IMR-90 (cell line): ENCODE results near the gene METTL17. TPM values are rescaled to one million over a fixed set of nuclear protein-coding genes. Genes with fewer than 3 reads are reported as not detected.

Source experiments
- ATAC-seq: fragments of 200-7000 bp; cut with Tn5 transposase; 2 replicates; pipeline ENCODE4 v1.9.1; 2020; ENCODE audit warnings: low read depth, mild to moderate bottlenecking, moderate library complexity
- BruUV-seq: library from RNA; stranded (reverse); fragments of 400-500 nt; replicated peaks from 2 replicates; lab custom pipeline; 2021; lab: Mats Ljungman, UMichigan
- CTCF ChIA-PET: fragments of 300-600 bp; formaldehyde crosslinking; extraction: SDS; loops from one replicate; lab custom pipeline; 2021; ENCODE audit warnings: antibody characterized with exemption; lab: Yijun Ruan, JAX
- POLR2A ChIA-PET: fragments of 300-600 bp; sonication (Branson Sonifier 250); formaldehyde crosslinking; loops from one replicate; lab custom pipeline; 2022; ENCODE audit warnings: antibody characterized with exemption; ENCODE audit not compliant: unreplicated experiment; lab: Charles Lee
- DNase-seq: peaks from one replicate; pipeline ENCODE4 v3.0.0; 2013
- H2AFZ ChIP-seq: replicated peaks from 2 replicates; pipeline ENCODE3; 2013; ENCODE audit warnings: low read length, mild to moderate bottlenecking; ENCODE audit not compliant: poor library complexity
- H2AK5ac ChIP-seq: 2 replicates; pipeline ENCODE4 v1.6.1; 2013; ENCODE audit warnings: low read depth, low read length, inconsistent platforms
- H2AK9ac ChIP-seq: replicated peaks from 2 replicates; pipeline ENCODE3; 2013; ENCODE audit warnings: mild to moderate bottlenecking, low read depth, low read length, moderate library complexity; ENCODE audit not compliant: poor library complexity
- H2BK120ac ChIP-seq: 2 replicates; pipeline ENCODE4 v1.6.1; 2013; ENCODE audit warnings: low read depth, low read length, inconsistent platforms
- H2BK15ac ChIP-seq: 3 replicates; pipeline ENCODE4 v1.6.1; 2013; ENCODE audit warnings: low read depth, low read length, inconsistent platforms
- H2BK20ac ChIP-seq: 2 replicates; pipeline ENCODE4 v1.6.1; 2013; ENCODE audit warnings: low read depth, mild to moderate bottlenecking, inconsistent platforms, low read length, moderate library complexity
- H2BK5ac ChIP-seq: 2 replicates; pipeline ENCODE4 v1.6.1; 2013; ENCODE audit warnings: mild to moderate bottlenecking, low read depth, low read length, inconsistent platforms; ENCODE audit not compliant: poor library complexity, severe bottlenecking
- H3K14ac ChIP-seq: replicated peaks from 2 replicates; pipeline ENCODE4 v1.6.1; 2013; ENCODE audit warnings: low read depth, low read length, inconsistent platforms
- H3K18ac ChIP-seq: 2 replicates; pipeline ENCODE4 v1.6.1; 2013; ENCODE audit warnings: low read depth, low read length, control low read depth
- H3K23ac ChIP-seq: 2 replicates; pipeline ENCODE4 v1.6.1; 2013; ENCODE audit warnings: low read depth, low read length, inconsistent platforms
- H3K27ac ChIP-seq: 2 replicates; pipeline ENCODE4 v1.5.1; 2013; ENCODE audit warnings: mild to moderate bottlenecking, control low read depth, low read length; ENCODE audit not compliant: insufficient read depth
- H3K27me3 ChIP-seq: 2 replicates; pipeline ENCODE4 v1.6.1; 2013; ENCODE audit warnings: low read length; ENCODE audit not compliant: control insufficient read depth, insufficient read depth
- H3K36me3 ChIP-seq: 2 replicates; pipeline ENCODE4 v1.6.1; 2013; ENCODE audit warnings: low read length, mixed read lengths; ENCODE audit not compliant: control insufficient read depth, insufficient read depth
- H3K4ac ChIP-seq: 2 replicates; pipeline ENCODE4 v1.6.1; 2013; ENCODE audit warnings: low read depth, low read length, inconsistent platforms
- H3K4me1 ChIP-seq: 2 replicates; pipeline ENCODE4 v1.6.1; 2013; ENCODE audit warnings: low read length, mixed read lengths; ENCODE audit not compliant: control insufficient read depth, insufficient read depth
- H3K4me2 ChIP-seq: 2 replicates; pipeline ENCODE4 v1.6.1; 2013; ENCODE audit warnings: low read depth, mild to moderate bottlenecking, control low read depth, low read length, moderate library complexity
- H3K4me3 ChIP-seq: 2 replicates; pipeline ENCODE4 v1.5.1; 2013; ENCODE audit warnings: low read depth, mild to moderate bottlenecking, control low read depth, low read length, moderate library complexity; ENCODE audit not compliant: insufficient read depth
- H3K56ac ChIP-seq: 2 replicates; pipeline ENCODE4 v1.6.1; 2013; ENCODE audit warnings: low read length, inconsistent platforms; ENCODE audit not compliant: insufficient read depth; ENCODE audit errors: extremely low read depth
- H3K79me1 ChIP-seq, 2 experiments: 2 replicates each; pipeline ENCODE4 v1.6.1; 2013; ENCODE audit warnings: low read length in 2 of 2, inconsistent platforms in 1 of 2, low read depth in 1 of 2
- H3K9ac ChIP-seq: 2 replicates; pipeline ENCODE4 v1.6.1; 2013; ENCODE audit warnings: low read depth, low read length, control low read depth
- H3K9me1 ChIP-seq: 2 replicates; pipeline ENCODE4 v1.6.1; 2013; ENCODE audit warnings: low read length, inconsistent platforms; ENCODE audit not compliant: insufficient read depth
- H3K9me3 ChIP-seq: 2 replicates; pipeline ENCODE4 v1.6.1; 2013; ENCODE audit warnings: low read length; ENCODE audit not compliant: control insufficient read depth, insufficient read depth
- H4K20me1 ChIP-seq: 2 replicates; pipeline ENCODE4 v1.6.1; 2013; ENCODE audit warnings: low read length, inconsistent platforms; ENCODE audit not compliant: insufficient read depth
- H4K5ac ChIP-seq: 2 replicates; pipeline ENCODE4 v1.6.1; 2013; ENCODE audit warnings: mild to moderate bottlenecking, low read depth, low read length, control low read depth
- H4K8ac ChIP-seq, 2 experiments: 2 replicates each; pipeline ENCODE4 v1.6.1; 2013; ENCODE audit warnings: low read depth in 2 of 2, low read length in 2 of 2, control low read depth in 1 of 2, inconsistent platforms in 1 of 2
- H4K91ac ChIP-seq: 2 replicates; pipeline ENCODE4 v1.6.1; 2013; ENCODE audit warnings: low read depth, low read length, inconsistent platforms; ENCODE audit not compliant: insufficient read depth
- BHLHE40 ChIP-seq: fragments of 150-350 bp; IDR thresholded peaks from 2 replicates; pipeline ENCODE4 v1.6.1; 2016; ENCODE audit warnings: mild to moderate bottlenecking, low read depth, low read length
- CEBPB ChIP-seq: IDR thresholded peaks from 2 replicates; pipeline ENCODE4 v1.6.1; 2012; ENCODE audit warnings: low read depth, low read length, improper control_type of control experiment
- CHD1 ChIP-seq: IDR thresholded peaks from 2 replicates; pipeline ENCODE4 v1.6.1; 2012; ENCODE audit warnings: low read depth, low read length, improper control_type of control experiment
- CTCF ChIP-seq: conservative IDR thresholded peaks from 2 replicates; pipeline ENCODE4 v1.5.1; 2012; ENCODE audit warnings: mild to moderate bottlenecking, low read depth, low read length, improper control_type of control experiment
- FOS ChIP-seq: fragments of 150-350 bp; IDR thresholded peaks from 2 replicates; pipeline ENCODE4 v1.6.1; 2016; ENCODE audit warnings: low read depth, low read length
- MAFK ChIP-seq: IDR thresholded peaks from 2 replicates; pipeline ENCODE4 v1.6.1; 2012; ENCODE audit warnings: low read depth, low read length, improper control_type of control experiment
- MXI1 ChIP-seq: IDR thresholded peaks from 2 replicates; pipeline ENCODE4 v1.6.1; 2012; ENCODE audit warnings: low read depth, mild to moderate bottlenecking, low read length, moderate library complexity, borderline replicate concordance
- POLR2A ChIP-seq: IDR thresholded peaks from 2 replicates; pipeline ENCODE4 v1.6.1; 2012; ENCODE audit warnings: mild to moderate bottlenecking, low read depth, low read length
- SMC3 ChIP-seq: fragments of 150-350 bp; IDR thresholded peaks from 2 replicates; pipeline ENCODE4 v1.6.1; 2016; ENCODE audit warnings: low read depth, mild to moderate bottlenecking, antibody characterized with exemption, low read length, moderate library complexity
- WGBS, 2 experiments: methylation state at CpG; one replicate each; pipeline versions ENCODE4 v1.1.5 to v1.1.7; 2013; ENCODE audit warnings: missing lambda C conversion rate in 2 of 2; ENCODE audit not compliant: insufficient read length in 1 of 2; ENCODE audit errors: extremely low coverage in 2 of 2; 5-methylcytosine and 5-hydroxymethylcytosine counted together
- dilution Hi-C: fragments of 300-500 bp; cut with HindIII; formaldehyde crosslinking; loops from one replicate; pipeline ENCODE4 v1.14.3; 2018; ENCODE audit warnings: low sequenced_read_pairs; ENCODE audit not compliant: unreplicated experiment
- in situ Hi-C: fragments of 300-500 bp; cut with MboI; formaldehyde crosslinking; loops from 3 replicates; pipeline ENCODE4 v1.14.3; 2019; ENCODE audit warnings: low sequenced_read_pairs, inconsistent platforms, mixed read lengths
- intact Hi-C: fragments of 100-400 bp; cut with micrococcal nuclease; formaldehyde crosslinking; loops from 2 replicates; pipeline ENCODE4 v1.10.0; 2022
- polyA plus RNA-seq, 3 experiments: library from polyadenylated mRNA; depleted of rRNA; stranded (reverse); fragments of >200 nt; gene quantifications; 2 replicates each; pipeline ENCODE4 v1.2.3, GENCODE V29; 2012; ENCODE audit warnings: low replicate concordance in 1 of 3
- total RNA-seq: library from RNA; depleted of rRNA; stranded (reverse); fragments of >200 nt; gene quantifications from 2 replicates; pipeline ENCODE4 v1.2.3, GENCODE V29; 2012
- TF ChIP-seq, protein P1 (sequence below): fragments of 150-350 bp; IDR thresholded peaks from 2 replicates; pipeline ENCODE4 v1.6.1; 2016; ENCODE audit warnings: low read depth, mild to moderate bottlenecking, low read length, moderate library complexity, borderline replicate concordance

The METTL17 gene
- total and polyA plus RNA-seq, 2 of the 4 experiments (the other 2 are of a cell fraction) = 32.8 to 69.7 TPM

GRCh38 chr14:21003788-21004346, 14.1 kb downstream of the METTL17 start:
- WGBS, 2 experiments = 74% methylated on average over 3 of the region's 14 CpGs; no CpG with 5 or more reads in 1 of the 2 experiments
- H4K91ac ChIP-seq = no peak overlapping the region
- dilution Hi-C loops = no loop called here

More at GRCh38 chr14:21003788-21004346, 14.1 kb downstream of the METTL17 start:
- Histone ChIP-seq H3K14ac (no peak overlapping the region), H3K27me3 (peaks cover 5% of the 10 kb centered on the region), H2BK20ac (no peak overlapping the region), H3K4ac (no peak overlapping the region), H3K9me1 (no peaks in the 10 kb centered on the region), H3K27ac (no peak overlapping the region), H3K4me3 (no peak overlapping the region), H2AFZ (no peak overlapping the region), H3K4me1 (0 out of 2 replicates have a peak, but pooled peaks cover under 1% of the 10 kb centered on the region), H2AK9ac (no peak overlapping the region), H2BK5ac (no peak overlapping the region), H2AK5ac (no peak overlapping the region), H3K9ac (no peak overlapping the region), H3K56ac (no peak overlapping the region), H2BK15ac (no peak overlapping the region), H4K8ac (no peak overlapping the region), H3K79me1 (no peaks in the 10 kb centered on the region), H4K20me1 (no peaks in the 10 kb centered on the region), H3K36me3 (no peaks in the 10 kb centered on the region), H3K18ac (no peak overlapping the region), H4K5ac (no peak overlapping the region), H3K4me2 (no peak overlapping the region), H3K23ac (no peak overlapping the region), H2BK120ac (no peak overlapping the region), H3K9me3 (no peaks in the 10 kb centered on the region)
- no peak for ATAC-seq
- intact Hi-C loops = no loop called here
- CTCF ChIA-PET = interaction anchor here (0.9 to 2.6 kb wide), 3 partner anchors 11 to 36 kb away, joined by 3 to 24 read pairs (median 5); no protein-coding TSS in a partner anchor
- BruUV-seq = no TSS peak
- no peak for TF ChIP-seq MXI1
- TF ChIP-seq CTCF = no peak
- TF ChIP-seq POLR2A = no peak
- TF ChIP-seq BHLHE40 = no peak
- no peak for TF ChIP-seq CHD1
- no peak for TF ChIP-seq MAFK
- no peak for TF ChIP-seq FOS
- no peak for TF ChIP-seq SMC3
- TF ChIP-seq, protein P1, sequence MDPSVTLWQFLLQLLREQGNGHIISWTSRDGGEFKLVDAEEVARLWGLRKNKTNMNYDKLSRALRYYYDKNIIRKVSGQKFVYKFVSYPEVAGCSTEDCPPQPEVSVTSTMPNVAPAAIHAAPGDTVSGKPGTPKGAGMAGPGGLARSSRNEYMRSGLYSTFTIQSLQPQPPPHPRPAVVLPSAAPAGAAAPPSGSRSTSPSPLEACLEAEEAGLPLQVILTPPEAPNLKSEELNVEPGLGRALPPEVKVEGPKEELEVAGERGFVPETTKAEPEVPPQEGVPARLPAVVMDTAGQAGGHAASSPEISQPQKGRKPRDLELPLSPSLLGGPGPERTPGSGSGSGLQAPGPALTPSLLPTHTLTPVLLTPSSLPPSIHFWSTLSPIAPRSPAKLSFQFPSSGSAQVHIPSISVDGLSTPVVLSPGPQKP = no peak
- TF ChIP-seq CEBPB = no peak
- POLR2A ChIA-PET = no interaction called here
- no peak for DNase-seq
- in situ Hi-C loops = no loop called here
